Testis (tissue), 2 donors: ENCODE results near the gene DBF4B.

Source experiments
- CTCF ChIP-seq, 3 experiments: fragments of 450-650 bp in 2 of 3; fragments of 200-600 bp in 1 of 3; sonication (generic) in 1 of 3; IDR thresholded peaks; one replicate each; pipeline ENCODE4 v1.5.1; 2016 to 2019; ENCODE audit warnings: antibody characterized with exemption in 3 of 3, mild to moderate bottlenecking in 2 of 3, moderate library complexity in 1 of 3
- POLR2A ChIP-seq: fragments of 450-650 bp; IDR thresholded peaks from one replicate; pipeline ENCODE4 v1.6.1; 2017; ENCODE audit warnings: antibody characterized with exemption, mild to moderate bottlenecking, moderate library complexity

- no peak for TF ChIP-seq CTCF (IDR thresholded peaks at IDR 0.05)
- no peak for TF ChIP-seq POLR2A
These were observed 58.1 kb downstream of the DBF4B start for GRCh38 chr17:44766409-44767038.
